GM18870 (cell line): ENCODE data around the gene ACER1.
"Not testable (repeated sequence)": the region's sequence is repeated elsewhere in the genome, so short reads cannot be mapped to it uniquely, and the experiment has no call there.

ENCODE experiments used
- ATAC-seq: cut with Tn5 transposase; IDR thresholded peaks from one replicate; pipeline ENCODE4 v1.9.1; 2021; ENCODE audit warnings: moderate library complexity; ENCODE audit not compliant: unreplicated experiment

ACER1 gene

GRCh38 chr19:6292006-6292405, 41.4 kb downstream of the ACER1 start:
- ATAC-seq: no peak

GRCh38 chr19:6288737-6289136, 44.7 kb downstream of the ACER1 start:
- ATAC-seq: no peak

GRCh38 chr19:6287269-6287885, 46.0 kb downstream of the ACER1 start:
- no peak for ATAC-seq

- no peak for ATAC-seq
Observed at GRCh38 chr19:6286676-6287075, 46.7 kb downstream of the ACER1 start.

GRCh38 chr19:6282393-6282792, 51.0 kb downstream of the ACER1 start:
- ATAC-seq: not testable (repeated sequence)

- no peak for ATAC-seq
Observed at GRCh38 chr19:6279931-6280591, 53.4 kb downstream of the ACER1 start, which contains the start of gene MLLT1. MLLT1 (minus strand) TSS chr19:6279975; CDS start chr19:6279784, 191 bp downstream.

GRCh38 chr19:6279620-6279930, 53.8 kb downstream of the ACER1 start:
- ATAC-seq: no peak

- no peak for ATAC-seq
Observed at GRCh38 chr19:6278740-6279619, 54.4 kb downstream of the ACER1 start.

- no peak for ATAC-seq
Observed at GRCh38 chr19:6278051-6278450, 55.4 kb downstream of the ACER1 start.

GRCh38 chr19:6276447-6276846, 57.0 kb downstream of the ACER1 start:
- ATAC-seq: no peak

- no peak for ATAC-seq
Observed at GRCh38 chr19:6275170-6275744, 58.2 kb downstream of the ACER1 start.

- ATAC-seq: no peak
Observed at GRCh38 chr19:6274756-6275155, 58.7 kb downstream of the ACER1 start.

- ATAC-seq: no peak
Observed at GRCh38 chr19:6273701-6274601, 59.5 kb downstream of the ACER1 start.

GRCh38 chr19:6272913-6273600, 60.4 kb downstream of the ACER1 start:
- no peak for ATAC-seq

- ATAC-seq: no peak
Observed at GRCh38 chr19:6272411-6272791, 61.0 kb downstream of the ACER1 start.

GRCh38 chr19:6271721-6272410, 61.5 kb downstream of the ACER1 start:
- no peak for ATAC-seq

GRCh38 chr19:6271251-6271650, 62.2 kb downstream of the ACER1 start:
- no peak for ATAC-seq

- no peak for ATAC-seq
Observed at GRCh38 chr19:6270822-6271221, 62.6 kb downstream of the ACER1 start.

GRCh38 chr19:6270076-6270745, 63.2 kb downstream of the ACER1 start:
- no peak for ATAC-seq
